ENCODE measurements around the gene AKT3. TPM values are rescaled to one million over a fixed set of nuclear protein-coding genes. Genes with fewer than 3 reads are reported as not detected.

Gene AKT3
- polyA plus RNA-seq, 1 donor (not counting 4 experiments of a cell fraction or from before 2014, with no cell fraction given), result 2.9 TPM

DNA sequence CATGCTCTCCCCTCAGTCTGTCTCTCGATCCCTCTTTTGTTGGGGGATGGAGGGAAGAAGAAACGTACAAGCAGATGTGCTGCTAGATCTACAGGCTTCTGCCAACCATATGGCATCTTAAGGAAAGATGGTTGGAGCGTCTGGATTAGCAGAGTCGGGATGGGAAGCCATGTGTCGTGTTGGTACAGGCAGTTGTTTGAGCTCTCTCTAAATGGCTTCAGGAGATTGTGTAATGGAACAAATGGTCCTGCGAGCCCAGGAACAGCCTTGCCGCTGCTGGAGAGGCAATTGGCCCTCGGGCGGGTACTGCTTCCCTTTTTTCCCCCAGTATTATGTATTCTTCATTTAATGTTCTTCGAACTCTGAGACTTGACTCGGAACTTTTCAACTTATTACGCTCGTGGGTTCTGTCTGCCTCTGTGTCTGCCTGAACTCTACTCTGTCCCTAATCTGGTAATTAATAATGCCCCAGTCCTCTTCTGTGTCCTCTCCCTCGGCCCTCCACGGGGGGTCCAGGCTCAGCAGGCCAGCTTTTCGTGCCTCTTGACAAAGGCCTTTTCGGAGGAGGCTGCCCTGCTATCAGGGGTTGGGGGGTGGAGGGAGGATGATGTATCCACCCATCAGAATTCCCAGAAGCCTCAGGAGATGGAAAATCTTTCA lies 378.9 kb downstream of the AKT3 start:
- H3K9me3 ChIP-seq (ENCODE audit: control insufficient read depth, low read depth, low read length), result no peaks in the 10 kb centered on the region
- H3K79me2 ChIP-seq (ENCODE audit: control insufficient read depth, insufficient read depth, low read length), result no peaks in the 10 kb centered on the region
- no peak overlapping the region for H3K4me3 ChIP-seq (ENCODE audit: control insufficient read depth in 2 of 3, extremely low read depth in 1 of 3, insufficient read depth in 2 of 3, low read depth in 1 of 3, low read length in 3 of 3)
- no peaks in the 10 kb centered on the region for H3K27me3 ChIP-seq (ENCODE audit: control insufficient read depth, extremely low read depth, insufficient read depth, low read length)
- H2AFZ ChIP-seq (ENCODE audit: control insufficient read depth, low read length), result no peak overlapping the region
- no peak for TF ChIP-seq CTCF (optimal IDR thresholded peaks at IDR 0.05 in 1 of 3, IDR thresholded peaks at IDR 0.05 in 1 of 3, conservative IDR thresholded peaks at IDR 0.05 in 1 of 3; ENCODE audit: extremely low read depth in 1 of 3, insufficient read depth in 2 of 3, low read length in 3 of 3)
- TF ChIP-seq EZH2 (IDR thresholded peaks at IDR 0.05; ENCODE audit: low read length), result no peak
- no peak overlapping the region for H3K27ac ChIP-seq (ENCODE audit: control insufficient read depth, insufficient read depth, low read length)
- H4K20me1 ChIP-seq (ENCODE audit: control insufficient read depth, extremely low read depth, insufficient read depth, low read length), result no peaks in the 10 kb centered on the region
- peaks cover 24% of the 10 kb centered on the region for H3K4me1 ChIP-seq (ENCODE audit: control insufficient read depth, extremely low read depth, insufficient read depth, low read length)
- no peaks in the 10 kb centered on the region for H3K9me1 ChIP-seq (ENCODE audit: control insufficient read depth, extremely low read depth, insufficient read depth, low read length)
- dilution Hi-C loops (cut with MboI; ENCODE audit: extremely low pct_ligation_motif_present, low sequenced_read_pairs), result no loop called here
- DNase-seq (ENCODE audit: low read depth, low spot score), result no peak
- no peak overlapping the region for H3K9ac ChIP-seq (ENCODE audit: control insufficient read depth, extremely low read depth, insufficient read depth, low read length)
- no peak overlapping the region for H3K4me2 ChIP-seq (ENCODE audit: control insufficient read depth, extremely low read depth, insufficient read depth, low read depth, low read length)
- FAIRE-seq, result no peak
- H3K36me3 ChIP-seq (ENCODE audit: control insufficient read depth in 2 of 2, extremely low read depth in 1 of 2, insufficient read depth in 2 of 2, low read length in 2 of 2), result peaks cover 1 to 6% of the 10 kb centered on the region in 2 experiments

GRCh38 chr1:243470502-243470901 lies 379.5 kb downstream of the AKT3 start:
- no peak overlapping the region for H3K27ac ChIP-seq (ENCODE audit: control insufficient read depth, insufficient read depth, low read length)
- no peak overlapping the region for H3K4me2 ChIP-seq (ENCODE audit: control insufficient read depth, extremely low read depth, insufficient read depth, low read depth, low read length)
- no peaks in the 10 kb centered on the region for H3K9me1 ChIP-seq (ENCODE audit: control insufficient read depth, extremely low read depth, insufficient read depth, low read length)
- H2AFZ ChIP-seq (ENCODE audit: control insufficient read depth, low read length), result no peak overlapping the region
- no peak overlapping the region for H3K9ac ChIP-seq (ENCODE audit: control insufficient read depth, extremely low read depth, insufficient read depth, low read length)
- FAIRE-seq (no peak), DNase-seq (ENCODE audit: low read depth, low spot score) (no peak)
- no peaks in the 10 kb centered on the region for H4K20me1 ChIP-seq (ENCODE audit: control insufficient read depth, extremely low read depth, insufficient read depth, low read length)
- peaks cover 24% of the 10 kb centered on the region for H3K4me1 ChIP-seq (ENCODE audit: control insufficient read depth, extremely low read depth, insufficient read depth, low read length)
- H3K9me3 ChIP-seq (ENCODE audit: control insufficient read depth, low read depth, low read length), result no peaks in the 10 kb centered on the region
- no peaks in the 10 kb centered on the region for H3K27me3 ChIP-seq (ENCODE audit: control insufficient read depth, extremely low read depth, insufficient read depth, low read length)
- dilution Hi-C loops (cut with MboI; ENCODE audit: extremely low pct_ligation_motif_present, low sequenced_read_pairs), result no loop called here
- no peaks in the 10 kb centered on the region for H3K79me2 ChIP-seq (ENCODE audit: control insufficient read depth, insufficient read depth, low read length)
- peaks cover 1 to 6% of the 10 kb centered on the region in 2 experiments for H3K36me3 ChIP-seq (ENCODE audit: control insufficient read depth in 2 of 2, extremely low read depth in 1 of 2, insufficient read depth in 2 of 2, low read length in 2 of 2)
- H3K4me3 ChIP-seq (ENCODE audit: control insufficient read depth in 2 of 3, extremely low read depth in 1 of 3, insufficient read depth in 2 of 3, low read depth in 1 of 3, low read length in 3 of 3), result no peak overlapping the region
- no peak for TF ChIP-seq CTCF (optimal IDR thresholded peaks at IDR 0.05 in 1 of 3, IDR thresholded peaks at IDR 0.05 in 1 of 3, conservative IDR thresholded peaks at IDR 0.05 in 1 of 3; ENCODE audit: extremely low read depth in 1 of 3, insufficient read depth in 2 of 3, low read length in 3 of 3)
- TF ChIP-seq EZH2 (IDR thresholded peaks at IDR 0.05; ENCODE audit: low read length), result no peak
